HuH-7 (cell line): Measurements from ENCODE around the gene IL12RB1.
A peak's percentile ranks its signal among the peaks of the same experiment; 100 is the strongest.
"Not testable (repeated sequence)": the region's sequence is repeated elsewhere in the genome, so short reads cannot be mapped to it uniquely, and the experiment has no call there.

Experiments used
- DNase-seq: peaks from one replicate; pipeline ENCODE4 v3.0.0; 2011; ENCODE audit warnings: low spot score

IL12RB1 gene

GRCh38 chr19:18045307-18046050 lies 41.3 kb downstream of the IL12RB1 start:
- no peak for DNase-seq

- DNase-seq = no peak
Measured at GRCh38 chr19:18044825-18045304, 41.9 kb downstream of the IL12RB1 start.

DNA sequence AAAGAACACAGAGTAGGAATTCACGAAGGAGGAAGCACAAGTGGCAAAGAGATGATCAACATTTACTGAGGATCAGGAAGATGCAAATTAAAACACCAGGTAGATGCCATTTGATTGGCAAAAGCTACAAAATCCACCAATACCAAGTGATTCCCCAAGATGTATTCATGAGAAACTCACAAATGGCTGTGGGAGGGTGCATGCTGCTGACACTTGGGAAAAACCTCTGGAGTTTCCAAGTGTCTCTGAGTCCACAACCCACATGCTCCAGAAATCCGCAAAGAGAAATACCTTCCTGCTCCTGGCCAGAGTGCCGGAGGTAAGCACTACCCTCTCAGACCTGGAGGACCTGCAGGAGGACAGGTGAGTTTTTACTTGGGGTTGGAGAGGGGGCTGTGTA lies 43.1 kb downstream of the IL12RB1 start:
- DNase-seq = no peak

DNA sequence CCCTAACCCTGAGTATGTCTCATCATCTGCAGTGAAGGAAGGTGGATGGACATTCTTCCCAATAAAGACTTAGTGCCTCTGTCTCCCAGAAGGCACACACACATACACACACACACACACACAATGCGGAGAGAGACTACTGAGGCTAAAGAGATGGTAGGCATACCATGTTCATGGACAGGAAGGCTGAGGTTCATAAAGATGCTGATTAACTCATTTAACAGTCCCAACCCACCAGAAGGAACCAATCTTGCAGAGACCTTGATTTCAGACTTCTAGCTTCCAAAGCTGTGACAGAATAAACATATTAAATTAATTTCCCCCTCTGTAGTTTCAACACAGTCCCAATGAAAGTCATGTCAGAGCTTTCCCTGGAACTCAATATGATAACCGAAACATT lies 45.7 kb downstream of the IL12RB1 start:
- no peak for DNase-seq

GRCh38 chr19:18032102-18032501 lies 54.6 kb downstream of the IL12RB1 start:
- not testable (repeated sequence) for DNase-seq

DNA sequence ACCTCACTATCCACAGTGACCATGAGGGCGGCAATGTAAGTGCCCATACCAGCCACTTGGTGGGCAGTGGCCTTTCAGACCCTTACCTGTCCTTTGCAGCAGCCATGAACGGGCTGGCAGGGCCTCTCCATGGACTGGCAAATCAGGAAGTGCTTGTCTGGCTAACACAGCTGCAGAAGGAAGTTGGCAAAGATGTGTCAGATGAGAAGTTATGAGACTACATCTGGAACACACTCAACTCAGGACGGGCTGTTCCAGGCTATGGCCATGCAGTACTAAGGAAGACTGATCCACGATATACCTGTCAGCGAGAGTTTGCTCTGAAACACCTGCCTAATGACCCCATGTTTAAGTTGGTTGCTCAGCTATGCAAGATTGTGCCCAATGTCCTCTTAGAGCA lies 55.3 kb downstream of the IL12RB1 start:
- not testable (repeated sequence) for DNase-seq

DNA sequence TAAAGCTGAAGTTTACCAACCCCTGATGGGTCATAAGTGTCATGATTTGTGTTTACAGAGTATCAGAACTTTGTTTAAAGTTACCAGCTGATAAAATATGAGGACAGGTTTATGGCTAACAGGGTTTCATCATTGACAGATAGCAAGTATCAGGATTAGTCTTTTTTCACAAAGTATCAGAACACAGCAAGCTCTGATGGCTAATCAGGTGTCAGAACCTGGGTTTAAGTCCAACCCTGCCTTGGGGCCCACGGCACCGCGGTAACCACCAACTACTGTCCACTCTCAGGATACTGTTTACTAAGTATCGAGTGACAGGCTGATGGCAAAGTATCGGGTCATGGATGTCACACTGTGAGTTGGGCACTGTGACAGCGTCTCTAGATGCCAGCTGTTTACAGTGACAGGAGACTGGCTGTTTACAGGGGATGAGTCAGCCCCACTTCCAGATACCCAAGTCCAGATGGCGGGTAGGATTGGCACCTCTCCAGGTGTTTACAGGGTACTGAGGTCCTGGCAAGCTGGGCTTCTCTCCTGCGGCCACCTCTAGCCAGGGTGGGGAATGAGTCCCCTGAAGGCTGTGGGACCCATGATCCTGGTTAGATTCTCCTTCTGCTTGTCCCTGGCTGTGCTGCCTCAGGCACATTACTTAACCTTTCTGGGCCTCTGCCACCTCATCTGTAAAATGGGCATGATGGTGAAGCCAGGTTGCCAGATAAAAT lies 57.0 kb downstream of the IL12RB1 start:
- peak; percentile 37 for DNase-seq

DNA sequence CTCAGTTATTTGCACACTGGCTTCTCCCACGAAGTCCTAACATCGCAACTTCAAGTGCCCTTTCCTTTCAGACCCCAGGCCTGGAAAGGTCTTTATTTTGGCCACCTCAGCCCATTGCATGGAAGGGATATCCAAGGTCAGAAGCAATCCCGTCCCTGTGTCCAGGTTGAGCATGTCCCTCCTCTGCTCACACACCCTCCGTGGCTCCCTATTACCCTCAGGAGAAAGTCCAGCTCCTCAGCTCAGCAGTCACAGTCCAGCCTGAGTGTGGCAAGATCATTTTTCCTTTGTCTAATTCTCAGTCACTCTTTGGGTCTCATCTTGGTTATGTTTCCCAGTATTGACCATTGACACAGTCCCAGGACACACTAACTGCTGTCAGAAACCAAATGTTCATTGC lies 59.6 kb downstream of the IL12RB1 start:
- DNase-seq = no peak

- no peak for DNase-seq
Measured at GRCh38 chr19:18023622-18024251, 63.0 kb downstream of the IL12RB1 start.

DNA sequence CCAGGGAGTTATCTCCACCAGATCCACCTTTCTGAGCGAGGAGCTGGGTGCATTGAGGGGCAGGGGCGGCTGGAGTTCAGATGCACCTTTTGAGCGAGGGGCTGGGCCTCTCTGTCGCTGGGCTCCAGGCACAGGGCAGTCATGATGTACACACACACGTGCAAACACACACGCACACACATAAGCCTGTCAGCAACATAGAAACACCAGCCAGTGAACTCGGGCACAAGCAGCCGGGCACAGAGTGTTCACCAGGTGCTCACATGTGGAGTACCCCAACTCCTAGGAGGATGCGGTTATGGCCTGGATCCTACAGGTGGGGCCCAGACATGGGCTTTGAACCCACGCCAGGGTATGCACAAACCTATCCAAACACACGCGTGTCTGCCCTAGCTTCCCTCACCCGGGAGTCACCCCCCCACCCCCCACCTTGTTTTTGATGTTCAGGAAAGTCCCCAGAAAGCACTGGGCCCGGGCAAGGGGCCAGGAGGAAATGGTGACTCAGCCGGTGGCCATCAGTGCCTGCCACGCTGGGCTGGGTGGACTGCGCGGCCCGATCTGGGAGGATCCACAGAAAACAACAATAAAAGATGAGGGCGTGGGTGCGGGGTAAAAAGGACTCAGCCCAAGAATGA lies 65.5 kb downstream of the IL12RB1 start:
- no peak for DNase-seq

DNA sequence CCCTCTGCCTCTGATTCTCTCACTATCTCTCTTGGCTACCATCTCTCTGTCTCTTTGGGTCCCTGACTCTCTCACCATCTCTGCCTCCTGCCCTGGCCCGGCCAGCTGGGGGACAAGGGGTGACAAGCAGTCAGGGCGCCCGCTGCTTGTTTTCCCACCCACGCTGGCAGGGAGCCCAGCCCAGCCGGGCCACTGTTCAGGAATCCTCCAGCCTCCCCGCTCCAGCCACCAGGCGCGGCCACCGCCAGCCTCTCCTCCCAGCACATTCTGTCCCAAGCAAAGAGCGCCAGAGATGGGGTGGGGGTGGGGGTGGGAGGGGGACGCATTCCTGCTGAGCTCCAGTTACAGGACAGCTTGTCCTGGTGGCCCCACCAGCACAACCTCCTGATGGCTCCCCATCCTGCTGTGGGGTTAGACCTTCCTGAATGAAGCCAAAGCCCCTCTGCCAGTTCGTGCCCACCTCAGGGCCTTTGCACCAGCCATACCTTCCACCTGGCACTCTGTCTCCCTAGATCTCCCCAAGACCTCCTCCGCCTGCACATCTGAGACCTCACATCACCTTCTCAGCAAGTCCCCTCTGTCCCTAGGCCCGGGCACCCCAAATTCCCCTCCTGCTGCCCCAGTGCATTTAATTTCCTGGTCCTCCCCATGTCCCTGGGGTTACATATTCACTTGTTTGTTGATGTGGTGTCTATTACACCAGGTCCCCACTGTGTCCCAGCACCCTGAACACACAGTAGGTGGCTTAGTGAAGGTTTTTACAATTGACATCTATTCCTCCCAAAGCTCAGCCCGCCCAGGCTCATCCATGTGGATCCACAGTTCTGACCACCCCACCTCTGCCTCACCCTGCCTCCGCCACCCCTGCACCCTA lies 66.3 kb downstream of the IL12RB1 start:
- no peak for DNase-seq

DNA sequence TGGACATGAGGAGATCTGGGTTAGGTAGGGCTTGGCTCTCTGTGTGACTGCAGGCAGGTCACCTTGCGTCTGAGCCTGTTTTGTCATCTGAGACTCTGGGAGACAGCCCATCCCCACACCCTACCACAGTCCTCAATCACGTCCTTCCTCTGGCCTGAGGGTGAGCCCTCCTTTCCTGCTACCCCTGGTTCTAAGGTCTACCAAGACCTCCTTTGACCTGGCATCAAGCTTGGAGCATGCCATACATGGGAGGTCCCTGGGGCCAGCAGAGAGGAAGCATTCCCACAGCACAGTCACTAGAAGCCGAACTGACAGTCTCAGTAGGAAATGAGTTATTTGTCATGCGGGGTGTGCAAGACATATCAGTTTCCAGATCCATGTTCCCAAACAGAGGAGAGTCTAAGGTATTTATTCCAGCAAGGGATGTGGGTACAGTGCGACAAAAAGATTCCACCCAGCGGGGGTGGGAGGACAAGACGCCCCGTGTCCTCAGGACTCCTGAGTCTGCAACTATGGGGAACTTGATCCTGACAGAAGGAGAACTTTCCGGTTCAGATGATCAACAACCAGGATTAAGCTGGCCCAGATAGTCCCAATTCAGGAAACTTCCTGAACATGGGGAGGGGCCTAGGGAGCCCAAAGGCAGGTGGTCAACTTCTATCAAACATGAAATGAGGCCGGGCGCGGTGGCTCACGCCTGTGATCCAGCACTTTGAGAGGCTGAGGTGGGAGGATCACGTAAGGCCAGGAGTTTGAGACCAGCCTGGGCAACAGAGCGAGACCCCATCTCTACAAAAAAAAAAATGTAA lies 69.3 kb downstream of the IL12RB1 start:
- no peak for DNase-seq

- DNase-seq = no peak
Measured at GRCh38 chr19:18016209-18016910, 70.4 kb downstream of the IL12RB1 start.

DNA sequence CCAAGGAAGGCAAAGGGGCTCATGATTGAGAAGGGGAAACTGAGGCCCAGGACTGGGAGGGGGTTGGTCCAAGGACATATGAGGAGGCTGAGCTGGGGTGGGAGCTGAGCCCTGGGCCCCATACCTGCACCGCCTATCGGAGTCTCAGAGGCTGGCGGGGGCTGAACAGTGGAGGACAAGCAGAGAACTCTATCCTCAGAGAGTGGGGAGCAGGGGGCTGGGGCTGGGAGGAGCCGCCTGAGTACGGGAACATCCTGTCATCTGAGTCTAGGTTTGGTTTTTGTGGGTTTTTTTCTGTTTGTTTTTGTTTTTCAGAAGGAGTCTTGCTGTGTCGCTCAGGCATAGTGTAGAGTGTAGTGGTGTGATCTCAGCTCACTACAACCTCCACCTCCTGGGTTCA lies 72.5 kb downstream of the IL12RB1 start:
- no peak for DNase-seq

DNA sequence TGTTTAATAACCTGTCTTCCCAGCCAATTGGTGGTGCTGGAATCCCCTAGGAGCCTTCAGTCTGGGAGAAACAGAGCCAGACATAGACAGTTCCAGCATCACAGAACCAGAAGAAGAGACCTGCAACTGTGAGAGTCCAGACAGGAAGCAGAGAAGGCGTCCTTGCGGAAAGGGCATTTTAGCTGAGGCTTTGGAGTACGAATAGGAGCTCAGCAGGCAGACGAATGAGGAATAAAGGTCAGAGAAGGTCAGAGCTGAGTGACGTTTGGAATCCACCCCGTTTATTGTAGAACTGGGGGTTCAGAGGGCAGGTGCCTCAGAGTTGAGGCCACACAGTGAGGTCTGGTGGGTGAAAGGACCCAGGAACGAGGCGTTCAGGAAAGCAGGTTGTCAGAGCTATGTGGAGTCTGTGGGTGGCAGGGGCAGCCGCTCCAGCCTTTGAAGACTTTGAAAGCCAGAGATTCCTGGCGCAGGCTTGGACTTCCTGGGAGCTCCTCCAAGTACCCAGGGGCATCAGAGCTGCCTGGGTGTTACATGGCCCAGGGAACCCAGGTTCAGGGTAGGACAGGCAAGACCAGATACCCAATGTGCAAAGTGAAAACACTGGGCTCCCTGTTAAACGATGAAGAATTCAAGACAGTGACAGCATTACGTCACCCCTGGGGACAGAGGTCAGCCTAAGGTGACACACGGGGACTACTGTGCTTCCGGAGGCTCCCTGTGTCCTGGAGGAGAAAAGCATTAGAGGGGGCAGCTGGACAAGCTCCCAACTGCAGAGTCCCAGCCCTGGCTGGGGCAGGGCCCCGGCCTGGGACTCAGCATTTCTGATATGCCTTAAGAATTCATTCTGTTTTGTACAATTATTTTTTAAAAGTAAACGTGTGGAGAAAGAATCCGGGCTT lies 73.3 kb downstream of the IL12RB1 start:
- peak; percentile 84 for DNase-seq

- no peak for DNase-seq
Measured at GRCh38 chr19:18010149-18010548, 76.6 kb downstream of the IL12RB1 start.

- no peak for DNase-seq
Measured at GRCh38 chr19:18009412-18010066, 77.2 kb downstream of the IL12RB1 start.
